Omental fat pad (tissue), 4 donors: ENCODE results near the gene ARPC5L. TPM values are rescaled to one million over a fixed set of nuclear protein-coding genes. Genes with fewer than 3 reads are reported as not detected.

Source experiments
- ATAC-seq: fragments of 150-250 bp; one replicate; pipeline ENCODE4 v1.9.1; 2016; ENCODE audit warnings: mild to moderate bottlenecking, moderate library complexity; ENCODE audit not compliant: low FRiP score
- DNase-seq: peaks from one replicate; pipeline ENCODE4 v3.0.0-alpha.2; 2019; ENCODE audit warnings: low spot score
- total RNA-seq, 4 donors: library from RNA; depleted of rRNA; stranded (reverse); fragments of >200 nt; gene quantifications; one replicate each; pipeline ENCODE4 v1.1.0, GENCODE V29; 2016
- TF ChIP-seq, protein P1 (sequence below), 3 donors: fragments of 450-650 bp; IDR thresholded peaks; one replicate each; pipeline ENCODE4 v1.5.1; 2016 to 2017; ENCODE audit warnings: antibody characterized with exemption in 3 of 3, mild to moderate bottlenecking in 3 of 3, moderate library complexity in 2 of 3

ARPC5L gene
- total RNA-seq, 4 donors from 2014 or later, result 21.8 to 55.4 (median 24.7) TPM

DNA sequence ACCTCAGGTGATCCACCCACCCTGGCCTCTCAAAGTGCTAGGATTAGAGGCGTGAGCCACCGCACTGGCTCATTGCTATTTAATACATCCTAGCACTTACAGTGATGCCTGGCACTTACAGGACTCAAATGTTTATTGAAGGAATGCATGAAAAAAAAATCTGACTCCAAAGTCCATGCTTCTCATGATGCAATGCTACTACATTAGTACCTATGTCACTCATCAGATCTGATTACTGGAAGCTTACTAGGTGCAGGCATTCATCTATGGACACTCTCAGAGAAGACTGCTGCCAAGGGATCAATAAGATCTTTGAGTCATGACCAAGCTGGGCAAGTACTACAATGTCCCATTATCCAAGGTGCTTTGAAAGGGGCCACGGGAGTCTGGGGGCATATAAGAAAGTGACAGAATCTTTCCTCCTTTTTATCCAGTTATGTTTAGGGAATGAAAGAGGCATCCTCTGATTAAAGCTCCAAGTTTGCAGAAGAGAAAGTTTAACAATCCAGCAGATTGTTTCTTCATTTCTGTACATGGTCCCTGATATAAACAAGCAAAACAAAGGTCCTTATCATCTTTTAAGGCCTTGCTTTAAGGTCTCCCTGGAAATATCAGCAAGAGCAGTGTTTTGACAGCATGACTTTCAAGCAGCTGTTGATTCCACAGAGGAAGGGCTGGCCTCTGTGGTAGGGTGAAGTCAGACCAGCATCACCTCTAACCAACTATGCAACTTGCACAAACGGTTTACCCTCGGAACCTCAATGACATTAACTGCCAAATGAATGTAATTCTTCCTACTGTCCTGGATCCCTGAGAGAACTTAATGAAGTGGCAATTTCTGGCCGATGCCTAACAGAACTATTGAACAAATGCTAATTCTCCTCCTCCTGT lies 35.9 kb downstream of the ARPC5L start:
- TF ChIP-seq, protein P1, sequence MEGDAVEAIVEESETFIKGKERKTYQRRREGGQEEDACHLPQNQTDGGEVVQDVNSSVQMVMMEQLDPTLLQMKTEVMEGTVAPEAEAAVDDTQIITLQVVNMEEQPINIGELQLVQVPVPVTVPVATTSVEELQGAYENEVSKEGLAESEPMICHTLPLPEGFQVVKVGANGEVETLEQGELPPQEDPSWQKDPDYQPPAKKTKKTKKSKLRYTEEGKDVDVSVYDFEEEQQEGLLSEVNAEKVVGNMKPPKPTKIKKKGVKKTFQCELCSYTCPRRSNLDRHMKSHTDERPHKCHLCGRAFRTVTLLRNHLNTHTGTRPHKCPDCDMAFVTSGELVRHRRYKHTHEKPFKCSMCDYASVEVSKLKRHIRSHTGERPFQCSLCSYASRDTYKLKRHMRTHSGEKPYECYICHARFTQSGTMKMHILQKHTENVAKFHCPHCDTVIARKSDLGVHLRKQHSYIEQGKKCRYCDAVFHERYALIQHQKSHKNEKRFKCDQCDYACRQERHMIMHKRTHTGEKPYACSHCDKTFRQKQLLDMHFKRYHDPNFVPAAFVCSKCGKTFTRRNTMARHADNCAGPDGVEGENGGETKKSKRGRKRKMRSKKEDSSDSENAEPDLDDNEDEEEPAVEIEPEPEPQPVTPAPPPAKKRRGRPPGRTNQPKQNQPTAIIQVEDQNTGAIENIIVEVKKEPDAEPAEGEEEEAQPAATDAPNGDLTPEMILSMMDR (IDR thresholded peaks at IDR 0.05), result no peak
- ATAC-seq, result no peak
- DNase-seq, result no peak

DNA sequence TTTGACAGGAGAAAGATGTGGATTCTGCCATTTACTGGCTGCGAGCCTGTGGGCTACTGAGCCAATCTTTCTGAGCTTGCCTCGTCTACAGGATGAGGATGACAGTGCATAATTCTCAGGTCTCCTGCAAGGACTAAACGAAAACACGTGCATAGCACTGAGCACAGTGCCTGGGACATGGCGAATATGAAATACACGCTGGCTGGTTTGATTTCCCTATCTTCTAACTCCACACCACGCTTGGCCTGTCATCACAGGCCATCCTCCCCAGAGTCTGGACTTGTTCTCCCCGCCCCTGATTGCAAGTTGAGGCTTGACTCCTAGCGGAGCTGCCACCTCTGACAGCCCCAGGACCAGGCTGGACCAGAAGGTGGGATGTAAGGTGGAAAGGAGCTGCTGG lies 37.9 kb downstream of the ARPC5L start:
- DNase-seq, result no peak
- ATAC-seq, result no peak
- TF ChIP-seq, protein P1 (IDR thresholded peaks at IDR 0.05), result no peak

DNA sequence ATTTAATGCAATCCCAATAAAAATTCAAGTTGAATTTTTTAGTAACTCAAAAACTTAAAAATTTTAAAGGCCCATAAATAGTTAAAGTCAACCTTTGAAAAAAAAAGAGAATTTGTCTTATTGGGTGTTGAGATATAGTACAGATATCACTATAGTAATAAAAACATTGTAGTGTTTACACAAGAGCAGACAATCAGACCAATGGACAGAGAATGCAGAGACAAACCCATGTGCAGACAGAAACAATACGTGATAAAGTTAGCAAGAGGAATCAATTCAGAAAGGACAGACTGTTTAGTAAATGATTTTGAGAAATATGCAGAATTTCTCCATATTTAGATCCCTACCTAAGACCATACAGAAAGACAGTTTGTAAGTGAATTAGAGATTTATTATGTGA lies 45.0 kb downstream of the ARPC5L start:
- DNase-seq (no peak), ATAC-seq (no peak)
- TF ChIP-seq, protein P1 (IDR thresholded peaks at IDR 0.05), result no peak

DNA sequence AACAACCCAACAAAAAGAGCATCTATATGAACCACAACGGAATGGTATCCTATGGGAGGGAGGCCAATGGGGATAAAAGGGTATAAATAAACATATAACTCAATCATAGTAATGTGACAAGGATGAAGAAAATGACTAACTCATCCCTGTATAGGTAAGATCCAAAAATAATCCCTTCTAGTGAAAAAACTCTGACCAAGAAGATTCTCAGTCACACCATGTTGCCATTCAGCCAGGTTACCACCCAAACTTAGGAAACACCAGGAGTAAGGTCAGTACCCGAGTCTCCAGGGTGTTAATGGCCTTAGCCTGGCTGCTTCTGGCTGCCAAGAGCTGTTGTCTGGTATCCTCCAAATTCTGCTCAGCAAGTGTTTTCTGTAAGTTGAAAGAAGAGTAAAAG lies 46.2 kb downstream of the ARPC5L start:
- DNase-seq, result no peak
- TF ChIP-seq, protein P1 (IDR thresholded peaks at IDR 0.05), result no peak
- no peak for ATAC-seq

DNA sequence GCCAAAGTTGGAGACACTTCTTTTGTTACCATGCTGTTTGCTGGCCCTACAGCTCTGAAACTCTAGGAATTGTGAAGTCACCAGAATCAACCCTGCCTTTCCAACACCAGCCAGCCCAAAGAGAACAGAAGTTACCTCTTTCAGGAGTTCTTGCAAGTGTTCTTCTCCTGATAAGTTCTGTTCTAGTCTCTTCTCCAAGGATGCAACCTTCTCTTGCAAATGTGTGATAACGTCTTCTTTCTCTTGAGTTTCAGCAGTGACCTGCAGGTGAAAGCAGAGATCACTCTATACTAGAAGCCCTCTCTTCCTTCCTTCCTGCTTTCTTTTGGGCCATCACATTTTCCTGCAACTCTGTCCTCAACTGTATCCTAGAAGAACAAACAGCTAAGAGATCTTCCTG lies 49.8 kb downstream of the ARPC5L start:
- TF ChIP-seq, protein P1 (IDR thresholded peaks at IDR 0.05), result no peak
- no peak for ATAC-seq

DNA sequence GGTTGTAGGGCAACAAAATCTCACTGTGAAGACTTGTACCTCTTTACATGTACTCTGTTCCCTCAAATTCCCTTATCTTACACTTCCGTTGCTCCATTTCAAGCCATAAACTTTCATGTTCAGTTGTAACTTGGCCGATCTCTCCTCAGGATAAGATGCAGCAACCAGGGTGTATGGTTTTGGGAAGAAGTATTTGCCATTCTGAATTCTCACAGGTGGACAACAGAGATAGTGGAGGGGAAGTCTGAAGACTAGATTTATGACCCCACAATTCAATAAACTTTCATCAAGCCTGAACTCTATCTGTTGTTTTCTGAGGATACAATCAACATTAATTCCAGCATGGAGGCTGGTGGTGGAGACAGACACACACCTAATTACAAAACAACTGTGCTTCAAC lies 51.4 kb downstream of the ARPC5L start:
- DNase-seq, result no peak
- no peak for ATAC-seq
- TF ChIP-seq, protein P1 (IDR thresholded peaks at IDR 0.05), result no peak

More for the DNA sequence above, 49.8 kb downstream of the ARPC5L start:
- DNase-seq, result no peak
